Inflammatory macrophage treated with lipopolysaccharide for 1 hour (primary cell): ENCODE results near the gene PNPLA1.

ENCODE experiments used
- DNase-seq, 2 donors: peaks; one replicate each; pipeline ENCODE4 v3.0.0-alpha.2; 2020 to 2022

PNPLA1 gene

DNA sequence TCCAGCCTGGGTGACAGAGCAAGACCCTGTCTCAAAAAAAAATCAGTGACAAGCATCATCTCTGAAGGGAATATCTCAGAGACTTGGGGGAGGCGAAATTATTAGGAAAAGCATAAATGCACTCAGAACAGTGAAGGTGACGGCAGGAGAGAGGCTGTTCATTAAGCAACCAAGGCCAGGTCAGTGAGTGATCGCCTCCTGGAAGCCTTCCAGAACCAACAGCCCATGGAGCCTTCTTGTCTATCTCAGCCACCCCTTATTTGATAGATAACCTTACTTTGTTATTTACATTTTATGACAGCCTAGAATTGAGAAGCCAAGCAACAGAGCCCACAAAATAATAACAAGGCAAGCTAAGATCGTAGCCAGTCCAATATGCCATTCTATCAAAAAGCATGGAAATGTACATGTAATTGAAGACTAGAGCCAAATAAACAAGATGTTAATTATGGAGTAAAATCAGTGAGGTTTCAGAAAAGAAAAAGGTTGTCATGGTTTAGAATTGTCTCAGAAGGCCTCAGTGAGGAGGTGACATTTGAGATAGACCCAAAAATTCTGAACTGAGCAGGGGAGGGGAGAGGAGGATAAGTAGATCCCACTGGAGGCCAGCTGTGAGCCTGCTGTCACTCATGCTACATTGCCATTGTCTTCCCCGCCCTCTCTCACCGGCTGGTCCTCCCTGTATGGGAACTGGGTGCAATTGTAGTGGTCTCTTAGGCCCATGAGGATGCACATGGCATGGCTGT is 49.0 kb downstream of the PNPLA1 start:
- DNase-seq, result no peak

GRCh38 chr6:36319436-36319762 is 49.5 kb downstream of the PNPLA1 start:
- DNase-seq, result no peak

- DNase-seq, result no peak
Measured at GRCh38 chr6:36319821-36320220, 50.0 kb downstream of the PNPLA1 start.

- DNase-seq, result no peak
Measured at GRCh38 chr6:36320475-36320874, 50.6 kb downstream of the PNPLA1 start.

DNA sequence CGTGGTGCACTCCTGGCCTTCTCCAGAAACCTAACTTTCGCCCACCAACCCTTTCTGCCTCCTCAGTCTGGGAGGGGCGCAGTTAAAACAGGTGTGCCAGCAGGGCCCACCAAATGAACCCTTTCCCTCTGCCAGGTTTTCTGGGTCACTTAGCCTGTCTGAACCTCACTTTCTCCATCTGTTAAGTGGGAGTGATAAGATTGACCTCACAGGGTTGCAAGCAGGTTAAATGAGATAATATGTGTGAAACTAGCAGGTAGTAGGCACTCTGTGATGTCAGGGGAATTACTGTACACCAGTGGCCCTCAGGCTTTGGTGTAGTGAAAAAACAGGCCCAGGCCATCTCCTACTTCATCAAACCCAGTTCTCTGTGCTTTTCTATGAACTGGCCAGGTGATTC is 52.7 kb downstream of the PNPLA1 start:
- no peak for DNase-seq

GRCh38 chr6:36323062-36323461 is 53.2 kb downstream of the PNPLA1 start:
- peak; percentile 7 to 35 for DNase-seq

- DNase-seq, result no peak
Measured at GRCh38 chr6:36324191-36324590, 54.3 kb downstream of the PNPLA1 start.

DNA sequence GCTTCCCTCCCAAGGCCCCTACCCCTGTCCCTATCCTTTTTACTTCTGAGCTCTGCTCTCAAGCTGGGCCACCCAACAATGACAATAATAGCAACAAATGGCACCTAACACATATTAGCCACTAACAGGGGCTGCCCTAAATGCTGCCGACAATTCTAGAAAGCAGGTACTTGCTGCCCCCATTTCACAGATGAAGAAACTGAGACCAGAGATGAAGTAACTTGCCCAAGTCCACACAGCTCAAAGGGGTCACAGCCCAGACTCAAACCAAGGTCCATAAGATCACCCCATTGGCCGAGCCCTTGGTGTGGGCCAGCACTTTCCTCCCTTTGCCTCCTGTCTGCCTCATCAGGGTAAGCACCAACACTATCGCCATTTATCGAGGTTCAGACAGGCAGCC is 54.9 kb downstream of the PNPLA1 start:
- DNase-seq, result no peak

- DNase-seq, result no peak
Measured at GRCh38 chr6:36326356-36326995, 56.6 kb downstream of the PNPLA1 start.

DNA sequence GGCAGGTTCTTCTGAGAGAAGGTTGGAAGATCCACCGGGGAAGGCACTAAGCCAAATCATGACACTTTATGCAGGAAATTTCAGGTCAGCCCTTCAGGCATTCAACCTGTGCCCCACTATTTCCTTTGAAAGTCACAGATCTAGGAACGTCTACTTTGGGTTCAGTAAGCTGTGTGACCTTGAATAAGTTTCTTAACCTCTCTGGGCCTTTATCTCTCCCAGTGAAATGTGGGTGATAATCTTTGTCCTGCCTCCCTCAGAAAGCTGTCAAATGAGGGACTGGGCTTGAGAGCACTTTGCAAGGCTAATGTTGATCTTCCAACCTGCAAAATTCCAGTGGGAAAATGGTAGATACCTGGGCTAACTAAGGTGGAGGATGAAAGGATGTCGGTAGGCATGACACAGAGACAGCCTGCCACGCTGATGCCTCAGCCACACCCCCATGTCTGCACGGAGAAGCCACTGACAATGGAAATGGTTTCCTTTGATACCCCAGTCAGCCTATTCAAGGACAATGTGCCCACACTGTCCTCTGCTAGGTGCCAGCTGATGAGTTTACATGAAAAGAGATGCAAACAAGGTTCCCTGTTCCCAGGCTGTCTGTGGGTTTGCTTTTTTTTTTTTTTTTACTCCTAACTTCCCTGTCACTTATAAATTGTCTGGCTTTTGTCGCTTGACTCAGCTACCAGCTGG is 57.5 kb downstream of the PNPLA1 start:
- peak; percentile 15 to 20 for DNase-seq

GRCh38 chr6:36327919-36328236 is 58.0 kb downstream of the PNPLA1 start:
- no peak for DNase-seq

DNA sequence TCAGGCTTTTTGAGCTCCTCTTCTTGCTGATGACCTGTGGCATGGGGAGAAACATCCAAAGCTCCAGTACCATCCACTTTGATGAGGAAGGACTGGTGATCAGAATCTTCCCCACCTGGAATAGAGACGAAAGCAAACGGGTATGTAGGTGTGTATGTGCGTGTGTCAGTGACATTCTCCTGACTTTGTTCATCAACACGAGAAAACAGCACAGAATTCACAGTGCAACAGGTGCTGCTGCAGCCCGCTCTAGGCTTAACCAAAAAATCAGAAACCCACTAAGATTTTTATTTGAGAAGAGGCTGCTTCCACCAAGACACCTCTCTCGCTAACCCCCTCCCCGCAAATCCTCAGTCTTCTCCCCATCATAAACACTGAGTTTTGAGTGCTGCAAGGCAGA is 58.7 kb downstream of the PNPLA1 start:
- no peak for DNase-seq

DNA sequence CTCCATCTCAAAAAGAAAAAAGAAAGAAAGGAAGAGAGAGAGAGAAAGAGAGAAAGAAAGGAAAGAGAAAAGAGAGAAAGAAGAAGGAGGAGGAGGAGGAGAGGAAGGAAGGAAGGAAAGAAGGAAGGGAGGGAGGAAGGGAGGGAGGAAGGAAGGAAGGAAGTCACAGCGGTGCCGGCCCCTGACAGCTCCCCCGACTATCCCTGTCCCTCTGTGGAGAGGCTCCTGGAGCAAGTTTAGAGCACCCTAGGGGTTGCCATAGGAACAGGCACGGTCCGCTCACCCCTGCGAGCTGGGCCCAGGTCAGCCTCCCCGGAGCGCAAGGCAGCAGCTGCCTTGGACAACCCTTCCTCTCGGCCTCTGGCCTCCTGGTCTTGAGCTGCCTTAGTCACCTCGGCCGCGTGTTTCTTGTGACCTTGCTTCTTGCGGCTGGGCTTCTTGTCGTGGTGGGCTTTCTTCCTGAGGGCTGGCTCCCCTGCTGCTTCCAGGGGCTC is 60.0 kb downstream of the PNPLA1 start:
- no peak for DNase-seq

GRCh38 chr6:36330366-36330765 is 60.5 kb downstream of the PNPLA1 start:
- DNase-seq, result no peak

GRCh38 chr6:36331381-36331780 is 61.5 kb downstream of the PNPLA1 start:
- no peak for DNase-seq

GRCh38 chr6:36333171-36333895 is 63.5 kb downstream of the PNPLA1 start:
- no peak for DNase-seq

GRCh38 chr6:36333931-36334725 is 64.3 kb downstream of the PNPLA1 start:
- DNase-seq, result no peak

DNA sequence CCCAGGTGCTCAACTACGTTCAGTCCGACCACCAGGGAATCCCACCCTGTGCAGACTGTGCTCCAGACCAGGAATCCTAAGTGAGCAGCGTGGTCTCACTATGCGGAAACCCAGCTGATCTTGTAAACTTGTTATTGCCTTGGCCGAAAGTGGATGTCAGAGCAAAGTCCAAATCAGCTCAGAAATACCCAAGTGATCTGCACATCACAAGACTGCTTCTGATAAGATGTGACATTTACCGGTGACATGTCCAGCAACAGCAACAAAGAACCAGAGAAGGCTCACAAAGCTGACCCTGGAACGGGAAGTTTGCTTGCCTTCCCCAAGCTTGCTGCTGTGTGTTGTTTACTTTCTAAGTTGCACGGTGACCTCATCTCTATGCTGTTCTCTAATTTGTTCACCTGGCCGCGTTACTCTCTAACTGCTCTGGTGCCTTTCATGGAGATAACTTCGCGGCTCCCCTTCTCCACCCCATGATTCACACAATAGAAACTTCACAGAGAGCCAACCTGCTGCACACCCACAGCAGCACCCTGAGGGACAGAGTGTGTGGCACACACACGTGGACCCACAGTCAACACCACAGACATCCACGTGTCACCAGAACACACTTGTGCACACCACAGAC is 65.1 kb downstream of the PNPLA1 start:
- DNase-seq, result no peak

DNA sequence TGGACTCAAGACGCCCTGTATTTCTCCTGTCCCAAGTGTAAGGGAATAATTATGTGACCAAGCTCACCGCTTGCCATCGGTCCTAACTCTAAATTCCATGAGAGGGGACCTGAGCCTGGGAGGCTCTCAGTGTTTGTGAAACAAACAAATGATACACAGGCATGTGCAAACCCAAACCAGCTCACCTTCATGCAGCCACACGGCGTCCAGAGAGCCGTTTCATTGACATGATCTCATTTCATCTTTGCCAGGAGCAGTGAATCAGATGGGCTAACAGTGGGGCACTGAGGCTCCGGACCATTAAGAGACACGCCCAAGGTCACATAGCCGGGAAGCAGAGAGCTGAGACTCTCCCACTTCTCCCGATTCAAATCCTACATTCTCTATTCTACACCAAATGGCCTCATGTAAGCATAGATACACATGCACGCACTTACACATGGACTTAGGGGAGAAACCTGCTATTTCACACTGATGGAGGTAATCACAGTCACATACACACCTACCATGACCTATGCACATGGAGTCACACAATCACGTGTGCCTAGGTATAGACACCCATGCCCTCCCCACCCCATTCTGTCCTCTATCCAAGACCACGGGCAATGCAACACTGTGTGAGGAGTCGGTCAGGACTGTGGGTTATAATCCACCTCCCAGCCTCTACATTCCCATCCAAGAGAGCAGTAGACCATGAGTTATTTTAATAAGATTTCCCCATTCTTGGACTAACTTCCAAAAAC is 65.8 kb downstream of the PNPLA1 start:
- DNase-seq, result no peak

GRCh38 chr6:36336208-36336710 is 66.4 kb downstream of the PNPLA1 start:
- DNase-seq, result no peak

DNA sequence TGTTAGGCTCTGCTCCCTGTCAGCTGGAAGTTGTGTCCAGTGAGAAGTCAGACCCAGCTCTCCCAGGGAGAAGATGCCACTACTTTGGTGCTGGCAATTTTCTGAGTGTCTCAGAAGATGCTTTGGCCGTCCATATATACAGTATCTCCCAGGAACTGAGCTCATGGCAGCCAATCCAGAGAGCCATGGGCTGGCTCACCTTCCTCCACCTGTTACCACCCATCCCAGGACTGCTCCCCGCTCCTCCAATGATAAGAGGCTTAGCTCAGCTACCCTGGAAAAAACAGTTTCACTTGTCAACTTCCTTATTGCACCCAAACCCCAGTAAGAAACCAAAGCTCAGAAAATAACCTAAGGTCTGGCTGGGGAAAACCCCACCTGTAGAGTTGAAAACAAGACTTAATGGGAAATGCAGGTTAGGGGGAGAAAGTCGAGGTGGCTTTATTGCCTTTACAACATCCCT is 67.0 kb downstream of the PNPLA1 start, which contains the start of gene BNIP5:
BNIP5 (minus strand) TSS at position 110 of the 463 bp plus-strand sequence. CDS start 6,198 bp downstream, outside the sequence.
- DNase-seq, result no peak
